Esophagus muscularis mucosa (tissue), 4 donors: ENCODE measurements around the gene OR13C8. TPM values are rescaled to one million over a fixed set of nuclear protein-coding genes. Genes with fewer than 3 reads are reported as not detected.

Source experiments
- DNase-seq: peaks from one replicate; pipeline ENCODE4 v3.0.0-alpha.2; 2017; ENCODE audit errors: extremely low spot score
- H3K27ac ChIP-seq, 4 donors: fragments of 200-600 bp; sonication (generic); replicated peaks in 1 of 4; 1 replicate in 3 of 4; 2 replicates in 1 of 4; pipeline ENCODE4 v1.5.1; 2016 to 2019; ENCODE audit warnings: mild to moderate bottlenecking in 1 of 4
- H3K27me3 ChIP-seq, 4 donors: fragments of 200-600 bp; sonication (generic); one replicate each; pipeline versions ENCODE4 v1.5.1 to v1.6.0; 2016 to 2019
- H3K36me3 ChIP-seq, 4 donors: fragments of 200-600 bp; sonication (generic); one replicate each; pipeline ENCODE4 v1.5.1; 2016 to 2019
- H3K4me1 ChIP-seq, 4 donors: fragments of 200-600 bp; sonication (generic); one replicate each; pipeline ENCODE4 v1.5.1; 2016 to 2019
- H3K4me3 ChIP-seq, 4 donors: fragments of 200-600 bp; sonication (generic); 1 replicate in 2 of 4; 2 replicates in 2 of 4; pipeline ENCODE4 v1.5.1; 2016 to 2019; ENCODE audit warnings: mild to moderate bottlenecking in 4 of 4, moderate library complexity in 1 of 4
- H3K9me3 ChIP-seq, 4 donors: fragments of 200-600 bp; sonication (generic); 1 replicate in 3 of 4; 2 replicates in 1 of 4; pipeline ENCODE4 v1.5.1; 2016 to 2019
- EP300 ChIP-seq: sonication (generic); formaldehyde crosslinking; IDR thresholded peaks from one replicate; pipeline ENCODE4 v1.6.1; 2017; ENCODE audit warnings: antibody characterized with exemption
- POLR2A ChIP-seq: fragments of 450-650 bp; IDR thresholded peaks from one replicate; pipeline ENCODE4 v1.6.1; 2017; ENCODE audit warnings: antibody characterized with exemption, moderate library complexity, mild to moderate bottlenecking, low read depth
- POLR2AphosphoS5 ChIP-seq, 2 donors: sonication (generic); formaldehyde crosslinking; IDR thresholded peaks; one replicate each; pipeline ENCODE4 v1.6.1; 2017; ENCODE audit warnings: antibody characterized with exemption in 2 of 2
- WGBS: methylation state at CpG from one replicate; pipeline ENCODE4 v1.1.5; 2018; 5-methylcytosine and 5-hydroxymethylcytosine counted together
- intact Hi-C: fragments of 100-400 bp; cut with DNase I; formaldehyde crosslinking; loops from one replicate; pipeline ENCODE4 v1.15.1; 2023
- total RNA-seq, 4 donors: library from RNA; depleted of rRNA; stranded (reverse); fragments of >200 nt; gene quantifications; one replicate each; pipeline versions ENCODE4 v1.1.0 to v1.2.1, GENCODE V29; 2016
- TF ChIP-seq, protein P1 (sequence below), 3 experiments: fragments of 200-600 bp in 2 of 3; fragments of 450-650 bp in 1 of 3; sonication (generic) in 2 of 3; IDR thresholded peaks; one replicate each; pipeline ENCODE4 v1.5.1; 2017 to 2019; ENCODE audit warnings: antibody characterized with exemption in 3 of 3, mild to moderate bottlenecking in 2 of 3, moderate library complexity in 1 of 3

Gene OR13C8
- total RNA-seq, 4 donors from 2014 or later: not detected

DNA sequence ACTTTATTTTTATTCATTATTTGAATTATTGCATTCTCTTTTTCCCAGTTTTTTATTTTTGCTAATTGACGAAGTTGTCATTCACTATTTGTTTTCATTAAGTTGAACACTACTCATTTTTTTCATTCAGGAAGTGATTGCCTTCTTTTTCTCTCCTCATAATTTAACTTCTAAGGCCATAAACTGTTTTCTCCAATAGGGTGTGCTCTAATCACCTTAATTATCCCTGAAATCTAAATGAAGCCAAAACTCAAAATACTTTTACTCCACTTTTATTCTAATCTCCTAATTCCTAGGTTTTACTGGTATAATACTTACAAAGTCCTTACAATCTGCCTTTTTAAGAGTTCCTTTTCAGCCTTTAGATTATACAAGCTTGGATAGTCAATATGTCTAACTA, 39.4 kb downstream of the OR13C8 start:
- Histone ChIP-seq H3K4me1 (no peaks in the 10 kb centered on the region), H3K36me3 (no peaks in the 10 kb centered on the region), H3K27me3 (no peaks in the 10 kb centered on the region), H3K9me3 (no peaks in the 10 kb centered on the region), H3K27ac (no peak overlapping the region), H3K4me3 (no peak overlapping the region)
- no peak for DNase-seq
- intact Hi-C loops: no loop called here
- 21% methylated on average over 1 of the region's 1 CpG for WGBS
- TF ChIP-seq EP300 (no peak), POLR2AphosphoS5 (IDR thresholded peaks at IDR 0.05) (no peak), POLR2A (no peak)
- TF ChIP-seq, protein P1, sequence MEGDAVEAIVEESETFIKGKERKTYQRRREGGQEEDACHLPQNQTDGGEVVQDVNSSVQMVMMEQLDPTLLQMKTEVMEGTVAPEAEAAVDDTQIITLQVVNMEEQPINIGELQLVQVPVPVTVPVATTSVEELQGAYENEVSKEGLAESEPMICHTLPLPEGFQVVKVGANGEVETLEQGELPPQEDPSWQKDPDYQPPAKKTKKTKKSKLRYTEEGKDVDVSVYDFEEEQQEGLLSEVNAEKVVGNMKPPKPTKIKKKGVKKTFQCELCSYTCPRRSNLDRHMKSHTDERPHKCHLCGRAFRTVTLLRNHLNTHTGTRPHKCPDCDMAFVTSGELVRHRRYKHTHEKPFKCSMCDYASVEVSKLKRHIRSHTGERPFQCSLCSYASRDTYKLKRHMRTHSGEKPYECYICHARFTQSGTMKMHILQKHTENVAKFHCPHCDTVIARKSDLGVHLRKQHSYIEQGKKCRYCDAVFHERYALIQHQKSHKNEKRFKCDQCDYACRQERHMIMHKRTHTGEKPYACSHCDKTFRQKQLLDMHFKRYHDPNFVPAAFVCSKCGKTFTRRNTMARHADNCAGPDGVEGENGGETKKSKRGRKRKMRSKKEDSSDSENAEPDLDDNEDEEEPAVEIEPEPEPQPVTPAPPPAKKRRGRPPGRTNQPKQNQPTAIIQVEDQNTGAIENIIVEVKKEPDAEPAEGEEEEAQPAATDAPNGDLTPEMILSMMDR (IDR thresholded peaks at IDR 0.05): no peak

DNA sequence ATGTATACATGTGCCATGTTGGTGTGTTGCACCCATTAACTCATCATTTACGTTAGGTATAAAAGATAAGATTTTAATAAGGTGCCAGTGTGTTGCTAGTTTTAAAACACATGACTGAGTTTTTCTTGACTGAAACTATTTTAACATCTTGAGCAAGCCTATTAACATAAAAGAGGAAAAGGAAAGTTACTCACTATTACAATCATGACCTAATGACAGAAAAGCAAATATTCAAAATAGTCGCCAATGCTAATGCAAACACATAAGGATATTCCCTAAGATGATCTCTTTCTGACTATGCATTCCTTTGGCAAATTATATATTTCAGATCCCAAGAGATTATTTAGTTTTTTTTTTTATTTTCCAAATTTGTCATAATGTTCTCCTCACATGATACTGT, 42.2 kb downstream of the OR13C8 start:
- WGBS: 78% methylated on average over 2 of the region's 2 CpGs
- Histone ChIP-seq H3K4me3 (no peak overlapping the region), H3K4me1 (no peaks in the 10 kb centered on the region), H3K9me3 (peaks cover 0 to 4% (median 0%) of the 10 kb centered on the region in 4 donors), H3K27me3 (no peaks in the 10 kb centered on the region), H3K36me3 (no peaks in the 10 kb centered on the region), H3K27ac (no peak overlapping the region)
- DNase-seq: no peak
- TF ChIP-seq POLR2AphosphoS5 (IDR thresholded peaks at IDR 0.05) (no peak), EP300 (no peak), POLR2A (no peak)
- TF ChIP-seq, protein P1 (IDR thresholded peaks at IDR 0.05): no peak
- intact Hi-C loops: no loop called here

GRCh38 chr9:104617418-104617817, 48.5 kb downstream of the OR13C8 start:
- no peaks in the 10 kb centered on the region for H3K4me1 ChIP-seq
- no peak overlapping the region for H3K27ac ChIP-seq
- H3K9me3 ChIP-seq: peaks cover 0 to 4% (median 0%) of the 10 kb centered on the region in 4 donors
- DNase-seq: no peak
- no peak for TF ChIP-seq POLR2AphosphoS5 (IDR thresholded peaks at IDR 0.05)
- TF ChIP-seq EP300: no peak
- TF ChIP-seq POLR2A: no peak
- TF ChIP-seq, protein P1 (IDR thresholded peaks at IDR 0.05): no peak
- H3K27me3 ChIP-seq: no peaks in the 10 kb centered on the region
- no peaks in the 10 kb centered on the region for H3K36me3 ChIP-seq
- H3K4me3 ChIP-seq: no peak overlapping the region
- intact Hi-C loops: no loop called here

- no peak for TF ChIP-seq POLR2AphosphoS5 (IDR thresholded peaks at IDR 0.05)
- TF ChIP-seq POLR2A: no peak
- TF ChIP-seq, protein P1 (IDR thresholded peaks at IDR 0.05): no peak
- no peak for TF ChIP-seq EP300
- 64% methylated on average over 2 of the region's 2 CpGs for WGBS
- no peaks in the 10 kb centered on the region for H3K4me1 ChIP-seq
- H3K4me3 ChIP-seq: no peak within 1 kb of the TSS
- H3K27ac ChIP-seq: no peak within 1 kb of the TSS
- H3K36me3 ChIP-seq: no peaks in the 10 kb centered on the region
- DNase-seq: no peak
- intact Hi-C loops: no loop called here
- H3K9me3 ChIP-seq: peaks cover 0 to 4% (median 0%) of the 10 kb centered on the region in 4 donors
- H3K27me3 ChIP-seq: no peaks in the 10 kb centered on the region
Measured at GRCh38 chr9:104618104-104618503, 49.1 kb downstream of the OR13C8 start, which contains the start of gene OR13C9. Gene OR13C9, minus strand, starts transcription at chr9:104618204. Its CDS starts 0 bp downstream, at chr9:104618204.

Other genes with a start within 250 kb of the OR13C8 start
- gene OR13F1, start 64.9 kb upstream of the OR13C8 start, total RNA-seq: not detected
- not detected for gene OR13C4, start 42.0 kb upstream of the OR13C8 start, total RNA-seq
- gene OR13C3, start 32.3 kb upstream of the OR13C8 start, total RNA-seq: not detected
- gene OR13C5, start 30.2 kb downstream of the OR13C8 start, total RNA-seq: not detected
- under 1 TPM in 1 of 4 donors, not detected in 3; 0.34 TPM for gene OR13C2, start 36.5 kb downstream of the OR13C8 start, total RNA-seq
- not detected for gene OR13C9, start 49.0 kb downstream of the OR13C8 start, total RNA-seq
- gene OR13D1, start 125.3 kb downstream of the OR13C8 start, total RNA-seq: not detected
- gene NIPSNAP3A, start 178.5 kb downstream of the OR13C8 start, total RNA-seq: 10 to 100 TPM; 19.0 to 33.3 (median 29.7) TPM
- gene NIPSNAP3B, start 195.0 kb downstream of the OR13C8 start, total RNA-seq: 1 to 10 TPM in 3 of 4 donors, under 1 TPM in 1; 0.42 to 5.1 (median 2.9) TPM